ENCODE measurements around the gene TRIP4.
"Not testable (repeated sequence)": the region's sequence is repeated elsewhere in the genome, so short reads cannot be mapped to it uniquely, and the experiment has no call there.

The TRIP4 gene

GRCh38 chr15:64383760-64384159 lies 3.9 kb upstream of the TRIP4 start:
- no peak for DNase-seq

DNA sequence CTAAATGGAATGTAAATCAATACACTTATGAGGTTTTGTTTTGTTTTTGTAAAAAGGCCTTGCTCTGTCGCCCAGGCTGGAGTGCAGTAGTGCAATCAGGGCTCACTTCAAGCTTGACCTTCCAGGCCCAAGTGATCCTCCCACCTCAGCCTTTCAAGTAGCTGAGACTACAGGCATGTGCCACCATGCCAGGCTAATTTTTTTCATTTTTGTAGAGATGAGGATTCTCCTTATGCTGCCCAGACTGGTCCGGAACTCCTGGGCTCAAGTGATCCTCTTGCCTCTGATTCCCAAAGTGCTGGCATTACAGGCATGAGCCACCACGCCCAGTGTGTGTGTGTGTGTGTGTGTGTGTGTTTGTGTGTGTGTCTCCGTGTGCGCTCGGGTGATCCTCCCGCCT lies 1.3 kb upstream of the TRIP4 start:
- DNase-seq, result no peak

GRCh38 chr15:64389036-64389435 lies 1.4 kb downstream of the TRIP4 start:
- DNase-seq, result no peak

- not testable (repeated sequence) for DNase-seq
Measured at GRCh38 chr15:64392471-64392870, 4.8 kb downstream of the TRIP4 start.

- no peak for DNase-seq
Measured at GRCh38 chr15:64396789-64397188, 9.2 kb downstream of the TRIP4 start.

DNA sequence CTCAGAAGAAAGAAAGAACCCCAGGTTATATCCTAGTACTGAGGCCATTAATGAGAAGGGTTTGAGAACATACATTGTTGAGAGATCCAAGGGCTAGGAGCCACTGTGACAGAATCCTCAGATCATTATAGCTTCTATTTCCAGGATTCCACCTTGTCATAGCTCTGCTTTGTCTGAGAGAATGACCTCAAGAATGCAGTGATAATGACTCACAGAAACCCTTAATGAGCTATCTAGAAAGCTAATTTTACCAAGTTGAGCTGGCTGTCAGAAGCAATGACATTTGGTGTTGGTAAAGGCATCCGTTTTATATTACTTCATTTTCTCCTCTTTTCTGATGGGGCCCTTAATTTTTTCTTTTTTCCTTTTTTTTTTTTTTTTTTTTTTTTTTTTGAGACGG lies 10.9 kb downstream of the TRIP4 start:
- no peak for DNase-seq

- DNase-seq, result no peak
Measured at GRCh38 chr15:64400583-64400982, 12.9 kb downstream of the TRIP4 start.

- DNase-seq, result no peak
Measured at GRCh38 chr15:64412216-64412615, 24.6 kb downstream of the TRIP4 start.

DNA sequence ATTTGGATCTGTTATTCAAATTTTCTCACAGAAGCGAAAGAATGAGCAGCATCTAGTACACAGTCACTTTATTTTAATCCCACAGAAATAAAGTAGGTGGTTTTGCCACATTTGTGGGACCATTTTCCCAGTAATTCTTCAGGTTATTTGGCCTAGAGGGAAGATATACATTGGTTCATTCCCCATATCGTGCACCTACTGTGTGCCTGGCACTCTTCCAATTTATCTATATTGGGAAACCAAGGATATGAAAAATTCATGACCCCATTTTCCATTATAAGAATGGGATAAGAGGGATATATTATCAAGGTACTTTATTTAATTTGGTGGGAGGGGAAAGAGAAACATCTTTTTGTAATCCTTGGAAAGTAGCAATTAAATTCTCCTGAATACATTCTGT lies 35.1 kb downstream of the TRIP4 start:
- DNase-seq, result no peak

DNA sequence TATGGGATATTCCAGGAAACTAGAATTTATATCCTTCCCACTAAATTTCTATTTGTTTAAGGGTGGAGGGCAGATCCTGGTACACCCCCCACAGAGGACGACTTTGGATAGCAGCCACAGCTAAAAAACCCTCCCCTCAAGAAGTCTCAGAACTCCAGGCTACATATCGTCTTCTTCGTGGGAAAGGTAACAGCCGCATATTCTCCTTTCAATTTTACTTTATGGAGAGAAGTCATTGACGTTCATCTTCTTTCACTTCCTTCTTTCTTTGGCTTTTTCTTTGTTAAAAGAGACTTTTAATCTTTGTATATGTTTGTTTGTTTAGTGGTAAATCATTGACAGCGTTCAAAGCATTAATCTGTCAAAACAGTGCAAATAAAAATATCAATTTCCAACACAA lies 36.3 kb downstream of the TRIP4 start:
- no peak for DNase-seq

DNA sequence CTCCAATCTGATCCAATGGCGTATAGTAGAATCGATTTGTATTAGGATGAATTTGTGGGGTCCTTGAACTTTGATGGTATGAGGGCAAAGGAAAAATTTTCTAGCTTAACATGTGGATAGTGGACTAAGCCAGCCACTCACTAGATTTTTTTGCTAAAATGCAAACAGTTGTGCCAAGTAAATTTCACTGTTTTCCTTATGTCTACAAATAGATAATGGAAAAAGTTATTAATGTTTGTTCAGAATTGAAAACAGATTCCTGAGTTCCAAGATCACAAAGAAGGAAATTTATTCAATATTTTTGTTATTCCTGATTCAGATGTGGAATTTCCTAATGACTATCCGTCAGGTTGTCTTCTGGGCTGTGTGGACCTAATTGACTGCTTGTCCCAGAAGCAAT lies 37.6 kb downstream of the TRIP4 start:
- no peak for DNase-seq

DNA sequence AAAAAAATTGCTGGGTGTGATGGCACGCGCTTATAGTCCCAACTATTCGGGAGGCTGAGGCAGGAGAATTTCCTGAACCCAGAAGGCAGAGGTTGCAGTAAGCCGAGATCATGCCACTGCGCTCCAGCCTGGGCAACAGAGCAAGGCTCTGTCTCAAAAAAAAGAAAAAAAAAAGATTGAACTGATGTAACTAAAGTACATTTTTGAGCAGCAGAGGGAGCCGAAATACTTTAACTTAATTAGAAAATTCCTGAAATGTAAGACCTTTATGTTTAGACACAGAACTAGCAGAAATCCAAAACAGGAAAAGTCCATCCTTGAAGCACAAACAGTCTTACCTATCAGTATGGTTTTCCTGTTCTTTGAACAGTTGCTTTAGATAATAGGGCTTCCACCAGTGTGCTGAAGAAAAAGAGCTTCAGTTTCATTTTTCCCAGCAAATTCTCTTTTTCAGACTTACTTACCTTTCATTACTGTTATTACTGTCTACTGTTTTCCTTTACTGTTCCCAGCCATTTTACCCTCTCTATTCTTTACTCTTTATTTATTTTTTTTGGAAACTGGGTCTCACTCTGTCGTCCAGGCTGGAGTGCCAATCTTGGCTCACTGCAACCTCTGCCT lies 39.3 kb downstream of the TRIP4 start:
- no peak for DNase-seq

GRCh38 chr15:64429448-64429847 lies 41.8 kb downstream of the TRIP4 start:
- DNase-seq, result no peak

GRCh38 chr15:64430000-64430735 lies 42.5 kb downstream of the TRIP4 start:
- DNase-seq, result no peak

- DNase-seq, result no peak
Measured at GRCh38 chr15:64437982-64438381, 50.3 kb downstream of the TRIP4 start.

GRCh38 chr15:64438653-64439447 lies 51.2 kb downstream of the TRIP4 start:
- no peak for DNase-seq

GRCh38 chr15:64441852-64442251 lies 54.2 kb downstream of the TRIP4 start:
- DNase-seq, result no peak

- no peak for DNase-seq
Measured at GRCh38 chr15:64443016-64443415, 55.4 kb downstream of the TRIP4 start.

DNA sequence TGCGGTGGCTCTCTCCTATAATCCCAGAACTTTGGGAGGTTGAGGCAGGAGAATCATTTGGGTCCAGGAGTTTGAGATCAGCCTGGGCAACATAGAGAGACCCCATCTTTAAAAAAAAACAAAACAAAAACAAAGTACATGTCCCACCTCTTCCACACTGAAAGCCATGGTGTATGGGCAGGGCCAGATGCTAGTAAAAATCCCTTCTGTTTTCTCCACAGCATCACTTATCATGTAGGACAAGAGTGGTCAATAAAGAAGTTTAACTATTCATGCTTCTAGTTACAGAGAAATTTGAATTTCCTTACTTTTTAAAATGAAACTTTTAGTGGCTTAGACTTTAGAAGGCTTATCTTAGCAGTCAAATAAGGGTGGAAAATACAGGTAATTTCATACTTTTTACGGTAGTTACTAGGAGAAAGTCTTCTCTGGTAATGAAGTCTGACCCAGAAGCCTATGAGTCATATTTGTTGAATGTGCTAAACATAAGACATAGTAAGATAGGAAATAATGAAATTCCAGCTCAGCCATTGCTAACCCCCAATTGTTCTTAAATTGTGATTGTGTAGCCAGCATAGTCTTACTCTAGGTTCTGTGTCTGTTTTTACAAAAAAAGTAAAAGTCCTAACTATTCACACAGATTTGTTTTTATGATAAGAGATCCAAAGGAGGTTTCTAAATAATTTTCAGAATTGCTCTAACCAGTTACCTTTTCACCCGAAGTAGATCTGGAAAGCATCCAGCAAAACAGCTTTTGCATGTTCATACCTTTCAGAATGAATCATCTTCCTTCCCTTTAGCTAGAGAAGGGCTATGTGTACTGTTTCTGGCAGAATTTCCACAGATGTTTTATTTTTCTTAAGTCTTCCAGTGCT lies 56.3 kb downstream of the TRIP4 start:
- no peak for DNase-seq

- DNase-seq, result no peak
Measured at GRCh38 chr15:64444836-64445235, 57.2 kb downstream of the TRIP4 start.

- no peak for DNase-seq
Measured at GRCh38 chr15:64447536-64448315, 60.1 kb downstream of the TRIP4 start.
